ENCODE measurements around the gene HOXA7.

Gene HOXA7

DNA sequence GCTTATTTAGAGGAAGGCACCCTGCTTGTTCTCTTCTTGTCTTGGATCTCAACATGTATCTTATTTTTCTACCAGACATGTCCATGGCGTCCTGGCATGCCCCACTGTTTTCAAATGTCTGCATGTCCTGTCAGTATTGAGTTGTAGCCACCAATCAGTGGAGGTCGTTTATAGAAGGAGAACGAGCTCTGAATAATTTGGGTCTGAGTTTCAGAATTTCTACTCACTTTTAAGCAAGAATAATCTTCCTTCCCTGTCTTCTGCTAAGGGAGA lies 46.3 kb upstream of the HOXA7 start:
- in situ Hi-C loops (cut with HindIII; ENCODE audit: low pct_ligation_motif_present, low sequenced_read_pairs) = loop anchor here (25.0 kb wide), 1 partner anchor 385 kb away; no protein-coding TSS in a partner anchor
- Histone ChIP-seq H3K4me3 (ENCODE audit: low read depth, low read length) (no peak overlapping the region), H3K36me3 (replicated peaks) (no peaks in the 10 kb centered on the region), H3K27ac (no peak overlapping the region), H3K27me3 (replicated peaks) (peaks cover 95% of the 10 kb centered on the region)
- no peak for DNase-seq
- TF ChIP-seq, protein P1, sequence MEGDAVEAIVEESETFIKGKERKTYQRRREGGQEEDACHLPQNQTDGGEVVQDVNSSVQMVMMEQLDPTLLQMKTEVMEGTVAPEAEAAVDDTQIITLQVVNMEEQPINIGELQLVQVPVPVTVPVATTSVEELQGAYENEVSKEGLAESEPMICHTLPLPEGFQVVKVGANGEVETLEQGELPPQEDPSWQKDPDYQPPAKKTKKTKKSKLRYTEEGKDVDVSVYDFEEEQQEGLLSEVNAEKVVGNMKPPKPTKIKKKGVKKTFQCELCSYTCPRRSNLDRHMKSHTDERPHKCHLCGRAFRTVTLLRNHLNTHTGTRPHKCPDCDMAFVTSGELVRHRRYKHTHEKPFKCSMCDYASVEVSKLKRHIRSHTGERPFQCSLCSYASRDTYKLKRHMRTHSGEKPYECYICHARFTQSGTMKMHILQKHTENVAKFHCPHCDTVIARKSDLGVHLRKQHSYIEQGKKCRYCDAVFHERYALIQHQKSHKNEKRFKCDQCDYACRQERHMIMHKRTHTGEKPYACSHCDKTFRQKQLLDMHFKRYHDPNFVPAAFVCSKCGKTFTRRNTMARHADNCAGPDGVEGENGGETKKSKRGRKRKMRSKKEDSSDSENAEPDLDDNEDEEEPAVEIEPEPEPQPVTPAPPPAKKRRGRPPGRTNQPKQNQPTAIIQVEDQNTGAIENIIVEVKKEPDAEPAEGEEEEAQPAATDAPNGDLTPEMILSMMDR (IDR thresholded peaks at IDR 0.05; ENCODE audit: low read depth, low read length, missing control alignments) = no peak

- no peak overlapping the region for H3K4me3 ChIP-seq (ENCODE audit: low read depth, low read length)
- H3K27me3 ChIP-seq (replicated peaks) = peaks cover 95% of the 10 kb centered on the region
- in situ Hi-C loops (cut with HindIII; ENCODE audit: low pct_ligation_motif_present, low sequenced_read_pairs) = loop anchor here (25.0 kb wide), 1 partner anchor 385 kb away; no protein-coding TSS in a partner anchor
- DNase-seq = no peak
- no peaks in the 10 kb centered on the region for H3K36me3 ChIP-seq (replicated peaks)
- TF ChIP-seq, protein P1 (IDR thresholded peaks at IDR 0.05; ENCODE audit: low read depth, low read length, missing control alignments) = no peak
- H3K27ac ChIP-seq = no peak overlapping the region
Observed at GRCh38 chr7:27202018-27202861, 45.8 kb upstream of the HOXA7 start.

DNA sequence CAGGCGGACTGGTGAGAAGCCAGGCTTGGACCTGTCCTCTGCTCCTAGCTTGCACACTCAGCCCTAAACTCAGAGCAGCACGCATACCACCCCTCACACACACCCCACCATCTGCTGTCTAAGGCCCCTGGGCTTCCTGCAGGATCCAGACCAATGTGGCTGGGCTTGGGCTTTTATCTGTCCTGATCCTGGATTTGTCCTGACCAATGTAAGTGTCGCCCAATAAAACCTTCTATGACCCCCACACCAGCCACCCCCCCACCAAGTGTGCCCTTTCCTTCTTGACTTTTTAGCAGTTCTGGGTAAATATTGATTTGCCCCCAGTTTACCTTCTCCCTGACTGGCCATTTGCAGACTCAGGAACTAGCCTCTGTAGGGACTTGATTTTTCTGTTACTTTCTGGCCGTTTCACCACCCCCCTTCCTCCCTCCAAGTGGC lies 45.1 kb upstream of the HOXA7 start:
- no peak overlapping the region for H3K27ac ChIP-seq
- peaks cover 92% of the 10 kb centered on the region for H3K27me3 ChIP-seq (replicated peaks)
- no peaks in the 10 kb centered on the region for H3K36me3 ChIP-seq (replicated peaks)
- DNase-seq = no peak
- H3K4me3 ChIP-seq (ENCODE audit: low read depth, low read length) = no peak overlapping the region
- in situ Hi-C loops (cut with HindIII; ENCODE audit: low pct_ligation_motif_present, low sequenced_read_pairs) = loop anchor here (25.0 kb wide), 1 partner anchor 386 kb away; no protein-coding TSS in a partner anchor
- TF ChIP-seq, protein P1 (IDR thresholded peaks at IDR 0.05; ENCODE audit: low read depth, low read length, missing control alignments) = no peak

DNA sequence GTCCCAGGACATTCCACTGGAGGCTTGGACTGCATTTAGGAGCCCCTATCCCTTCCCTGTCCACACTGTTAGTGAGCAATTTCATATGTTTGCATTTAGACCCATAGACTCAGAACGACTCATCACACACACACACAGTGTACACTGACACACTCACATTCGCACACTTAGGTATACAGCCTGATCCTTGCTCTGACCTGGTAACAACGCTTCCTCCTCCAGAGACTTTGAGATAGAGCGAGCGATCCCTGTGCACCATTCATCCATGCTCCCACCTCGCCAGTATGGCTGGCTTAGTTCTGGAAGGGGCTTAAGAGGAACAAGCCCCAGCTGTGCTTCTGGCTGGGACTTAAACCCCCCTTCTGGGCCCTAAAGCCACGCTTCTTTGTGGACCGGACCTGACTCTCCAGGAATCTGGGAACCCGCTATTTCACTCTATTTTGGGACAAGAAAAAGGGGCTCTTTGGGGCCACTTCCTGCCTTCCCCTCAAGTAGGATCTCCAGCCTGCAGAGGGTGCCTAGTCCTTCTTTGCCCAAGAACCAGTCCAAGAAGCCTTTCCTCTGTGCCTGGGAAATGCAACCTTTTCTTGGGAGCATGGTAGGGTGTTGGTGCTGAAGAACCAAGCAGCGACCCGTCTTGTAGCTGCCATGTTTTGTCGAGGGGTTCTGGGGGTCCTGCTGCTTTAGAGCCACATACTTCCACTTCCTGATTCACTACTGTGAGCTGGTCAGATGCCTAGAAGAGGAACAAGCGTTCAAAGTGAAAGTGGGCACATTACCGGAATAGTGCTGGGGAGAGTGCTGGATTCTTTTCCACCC lies 44.5 kb upstream of the HOXA7 start:
- in situ Hi-C loops (cut with HindIII; ENCODE audit: low pct_ligation_motif_present, low sequenced_read_pairs) = loop anchor here (25.0 kb wide), 1 partner anchor 386 kb away; no protein-coding TSS in a partner anchor
- no peak overlapping the region for H3K4me3 ChIP-seq (ENCODE audit: low read depth, low read length)
- TF ChIP-seq, protein P1 (IDR thresholded peaks at IDR 0.05; ENCODE audit: low read depth, low read length, missing control alignments) = no peak
- no peak overlapping the region for H3K27ac ChIP-seq
- peaks cover 91% of the 10 kb centered on the region for H3K27me3 ChIP-seq (replicated peaks)
- DNase-seq = no peak
- no peaks in the 10 kb centered on the region for H3K36me3 ChIP-seq (replicated peaks)

- no peaks in the 10 kb centered on the region for H3K36me3 ChIP-seq (replicated peaks)
- H3K27ac ChIP-seq = no peak within 1 kb of the TSS
- DNase-seq = no peak
- TF ChIP-seq, protein P1 (IDR thresholded peaks at IDR 0.05; ENCODE audit: low read depth, low read length, missing control alignments) = no peak
- H3K27me3 ChIP-seq (replicated peaks) = peaks cover 91% of the 10 kb centered on the region
- in situ Hi-C loops (cut with HindIII; ENCODE audit: low pct_ligation_motif_present, low sequenced_read_pairs) = loop anchor here (25.0 kb wide), 1 partner anchor 387 kb away; no protein-coding TSS in a partner anchor
- H3K4me3 ChIP-seq (ENCODE audit: low read depth, low read length) = no peak within 1 kb of the TSS
Observed at GRCh38 chr7:27199849-27200760, 43.6 kb upstream of the HOXA7 start, which contains the start of gene HOXA13. TSS of gene HOXA13 (minus strand) at chr7:27200091. CDS start at chr7:27200077, 14 bp downstream.

All from brain microvascular endothelial cell (primary cell).